Mucosa of descending colon (tissue), 3 donors: ENCODE data around the gene APOM. TPM values are rescaled to one million over a fixed set of nuclear protein-coding genes. Genes with fewer than 3 reads are reported as not detected.

Source experiments
- ATAC-seq: fragments of 200-7000 bp; cut with Tn5 transposase; one replicate; pipeline ENCODE4 v1.9.1; 2020; ENCODE audit warnings: mild to moderate bottlenecking, moderate library complexity
- DNase-seq, 3 donors: peaks; one replicate each; pipeline ENCODE4 v3.0.0-alpha.2; 2020
- H3K36me3 ChIP-seq: fragments of 200-600 bp; one replicate; pipeline ENCODE4 v1.8.0; 2021; ENCODE audit warnings: low read depth, mild to moderate bottlenecking
- H3K4me1 ChIP-seq: fragments of 200-600 bp; one replicate; pipeline ENCODE4 v1.8.0; 2021; ENCODE audit warnings: low read depth, mild to moderate bottlenecking
- H3K4me3 ChIP-seq: fragments of 200-600 bp; one replicate; pipeline ENCODE4 v1.8.0; 2021; ENCODE audit warnings: mild to moderate bottlenecking
- H3K9me3 ChIP-seq: fragments of 200-600 bp; one replicate; pipeline ENCODE4 v1.8.0; 2021; ENCODE audit warnings: mild to moderate bottlenecking
- CTCF ChIP-seq: fragments of 200-600 bp; IDR thresholded peaks from one replicate; pipeline ENCODE4 v1.8.0; 2022; ENCODE audit warnings: antibody characterized with exemption, mild to moderate bottlenecking
- intact Hi-C, 2 donors: fragments of 100-400 bp; cut with DNase I in 1 of 2; cut with micrococcal nuclease in 1 of 2; formaldehyde crosslinking; loops; one replicate each; pipeline versions ENCODE4 v1.11.0 to v1.11.1; 2022; cut with DNase I, micrococcal nuclease
- total RNA-seq, 3 donors: library from RNA; stranded (reverse); fragmentation: NEBNext Ultra II Directional in 2 of 3; extraction: Animal tissue kit (Norgen Biotek cat#: 25700) in 2 of 3; gene quantifications; one replicate each; pipeline versions ENCODE4 v1.2.1 to v1.2.4, GENCODE V29; 2021 to 2023
- donor health status: DM: no; HTN: no; CAD: no; lungs with moderate emphysema.
- donor health status: DM: no; HTN: no; CAD: no.
- donor health status: DM: no; HTN: yes; CAD: no.

Gene APOM
- total RNA-seq, 3 donors from 2014 or later, result 2.2 to 2.7 (median 2.4) TPM

- Histone ChIP-seq H3K4me1 (no peaks in the 10 kb centered on the region), H3K4me3 (no peak overlapping the region), H3K9me3 (no peaks in the 10 kb centered on the region), H3K36me3 (peaks cover 5% of the 10 kb centered on the region)
- no peak for DNase-seq
- TF ChIP-seq CTCF, result no peak
- no peak for ATAC-seq
- intact Hi-C loops, result no loop called here
These were observed 37.8 kb downstream of the APOM start for GRCh38 chr6:31693535-31693934.

- no peak for TF ChIP-seq CTCF
- intact Hi-C loops, result no loop called here
- ATAC-seq, result no peak
- DNase-seq, result no peak
- no peaks in the 10 kb centered on the region for H3K9me3 ChIP-seq
- H3K4me1 ChIP-seq, result peaks cover 16% of the 10 kb centered on the region
- no peaks in the 10 kb centered on the region for H3K36me3 ChIP-seq
- H3K4me3 ChIP-seq, result no peak overlapping the region
These were observed 41.9 kb downstream of the APOM start for GRCh38 chr6:31697555-31697954.

GRCh38 chr6:31700740-31701401 lies 45.2 kb downstream of the APOM start:
- Histone ChIP-seq H3K36me3 (no peaks in the 10 kb centered on the region), H3K4me3 (no peak overlapping the region), H3K9me3 (no peaks in the 10 kb centered on the region), H3K4me1 (peaks cover 20% of the 10 kb centered on the region)
- no peak for TF ChIP-seq CTCF
- intact Hi-C loops, result no loop called here
- DNase-seq (no peak), ATAC-seq (no peak)

- intact Hi-C loops, result no loop called here
- no peak for DNase-seq
These were observed 46.1 kb downstream of the APOM start for GRCh38 chr6:31701666-31702404.

GRCh38 chr6:31702405-31702818 lies 46.7 kb downstream of the APOM start:
- ATAC-seq (peak; percentile 5), DNase-seq (no peak)
- Histone ChIP-seq H3K36me3 (no peaks in the 10 kb centered on the region), H3K4me3 (peak overlapping the region; percentile 87), H3K9me3 (no peaks in the 10 kb centered on the region), H3K4me1 (peaks cover 20% of the 10 kb centered on the region)
- TF ChIP-seq CTCF, result no peak
- intact Hi-C loops, result no loop called here

More at GRCh38 chr6:31701666-31702404, 46.1 kb downstream of the APOM start:
- no peak for TF ChIP-seq CTCF
- ATAC-seq, result peak; percentile 0
- Histone ChIP-seq H3K36me3 (no peaks in the 10 kb centered on the region), H3K4me3 (no peak overlapping the region), H3K4me1 (peaks cover 20% of the 10 kb centered on the region), H3K9me3 (no peaks in the 10 kb centered on the region)
